PC-3 (cell line): Measurements from ENCODE around the gene IST1. TPM values are rescaled to one million over a fixed set of nuclear protein-coding genes. Genes with fewer than 3 reads are reported as not detected.
A peak's percentile ranks its signal among the peaks of the same experiment; 100 is the strongest.

Experiments used
- ATAC-seq: fragments of 200-7000 bp; cut with Tn5 transposase; 2 replicates; pipeline ENCODE4 v1.9.1; 2020; ENCODE audit warnings: mild to moderate bottlenecking, moderate library complexity
- BruUV-seq: library from RNA; stranded (reverse); fragments of 400-500 nt; replicated peaks from 2 replicates; lab custom pipeline; 2021; lab: Mats Ljungman, UMichigan
- CTCF ChIA-PET: fragments of 300-600 bp; sonication (Branson Sonifier 250); formaldehyde crosslinking; loops from one replicate; lab custom pipeline; 2022; ENCODE audit warnings: antibody characterized with exemption; lab: Charles Lee
- POLR2A ChIA-PET: fragments of 300-600 bp; sonication (Branson Sonifier 250); formaldehyde crosslinking; loops from one replicate; lab custom pipeline; 2022; ENCODE audit warnings: antibody characterized with exemption; ENCODE audit not compliant: unreplicated experiment; lab: Charles Lee
- DNase-seq: peaks from one replicate; pipeline ENCODE4 v3.0.0-alpha.2; 2015
- H2AFZ ChIP-seq: fragments of 300-600 bp; sonication (generic); 2 replicates; pipeline ENCODE4 v1.6.0; 2016; ENCODE audit warnings: antibody characterized with exemption, low read length
- H3F3A ChIP-seq: fragments of 300-600 bp; sonication (generic); one replicate; pipeline ENCODE4 v1.6.0; 2017; ENCODE audit warnings: antibody characterized with exemption, low read length, control low read depth, mild to moderate bottlenecking; ENCODE audit not compliant: unreplicated experiment
- H3K27ac ChIP-seq: fragments of 300-600 bp; sonication (generic); 2 replicates; pipeline ENCODE4 v1.5.1; 2016; ENCODE audit warnings: mild to moderate bottlenecking, low read length
- H3K27me3 ChIP-seq: fragments of 300-600 bp; sonication (generic); 2 replicates; pipeline ENCODE4 v1.6.1; 2016; ENCODE audit warnings: low read length, mixed read lengths
- H3K36me3 ChIP-seq: fragments of 300-600 bp; sonication (generic); 2 replicates; pipeline ENCODE4 v1.6.1; 2016; ENCODE audit warnings: low read depth, mixed run types, low read length, mixed read lengths
- H3K4me1 ChIP-seq: fragments of 300-600 bp; sonication (generic); 2 replicates; pipeline ENCODE4 v1.5.1; 2016; ENCODE audit warnings: low read length; ENCODE audit not compliant: insufficient read depth
- H3K4me2 ChIP-seq: fragments of 300-600 bp; sonication (generic); 2 replicates; pipeline ENCODE4 v1.6.0; 2016; ENCODE audit warnings: low read length
- H3K4me3 ChIP-seq: fragments of 300-600 bp; sonication (generic); 2 replicates; pipeline ENCODE4 v1.5.1; 2016; ENCODE audit warnings: mild to moderate bottlenecking, low read length, mixed read lengths
- H3K79me2 ChIP-seq: fragments of 300-600 bp; sonication (generic); 2 replicates; pipeline ENCODE4 v1.6.1; 2017; ENCODE audit warnings: low read length, mixed read lengths
- H3K9ac ChIP-seq: fragments of 300-600 bp; sonication (generic); 2 replicates; pipeline ENCODE4 v1.6.0; 2016; ENCODE audit warnings: mild to moderate bottlenecking, low read length
- H3K9me2 ChIP-seq: fragments of 300-600 bp; sonication (generic); replicated peaks from 2 replicates; pipeline ENCODE4 v1.6.1; 2016; ENCODE audit warnings: mixed run types, low read length, mixed read lengths
- H3K9me3 ChIP-seq: fragments of 300-600 bp; sonication (generic); 2 replicates; pipeline ENCODE4 v1.6.1; 2016; ENCODE audit warnings: low read length, mixed read lengths
- H4K20me1 ChIP-seq: fragments of 300-600 bp; sonication (generic); 2 replicates; pipeline ENCODE4 v1.6.1; 2016; ENCODE audit warnings: low read length, mixed read lengths
- EZH2 ChIP-seq: fragments of 300-600 bp; sonication (generic); IDR thresholded peaks from one replicate; pipeline ENCODE4 v1.6.1; 2017; ENCODE audit warnings: antibody characterized with exemption, mild to moderate bottlenecking, low read length; ENCODE audit not compliant: unreplicated experiment
- EZH2phosphoT487 ChIP-seq: fragments of 300-600 bp; sonication (generic); IDR thresholded peaks from 2 replicates; pipeline ENCODE4 v1.6.1; 2018; ENCODE audit warnings: mild to moderate bottlenecking, antibody characterized with exemption, low read length, borderline replicate concordance
- intact Hi-C: fragments of 100-400 bp; cut with micrococcal nuclease; formaldehyde crosslinking; loops from 2 replicates; pipeline ENCODE4 v1.9.0; 2023
- total RNA-seq: library from RNA; depleted of rRNA; stranded (reverse); fragments of >200 nt; gene quantifications from 2 replicates; pipeline ENCODE4 v1.2.3, GENCODE V29; 2014
- TF ChIP-seq, protein P1 (sequence below): fragments of 300-600 bp; sonication (generic); conservative IDR thresholded peaks from 2 replicates; pipeline ENCODE4 v1.5.1; 2017; ENCODE audit warnings: antibody characterized with exemption, low read depth, mild to moderate bottlenecking, low read length

IST1 gene
- total RNA-seq, 1 experiment from 2014 or later: 86.4 TPM

- no peak for TF ChIP-seq EZH2
- TF ChIP-seq, protein P1, sequence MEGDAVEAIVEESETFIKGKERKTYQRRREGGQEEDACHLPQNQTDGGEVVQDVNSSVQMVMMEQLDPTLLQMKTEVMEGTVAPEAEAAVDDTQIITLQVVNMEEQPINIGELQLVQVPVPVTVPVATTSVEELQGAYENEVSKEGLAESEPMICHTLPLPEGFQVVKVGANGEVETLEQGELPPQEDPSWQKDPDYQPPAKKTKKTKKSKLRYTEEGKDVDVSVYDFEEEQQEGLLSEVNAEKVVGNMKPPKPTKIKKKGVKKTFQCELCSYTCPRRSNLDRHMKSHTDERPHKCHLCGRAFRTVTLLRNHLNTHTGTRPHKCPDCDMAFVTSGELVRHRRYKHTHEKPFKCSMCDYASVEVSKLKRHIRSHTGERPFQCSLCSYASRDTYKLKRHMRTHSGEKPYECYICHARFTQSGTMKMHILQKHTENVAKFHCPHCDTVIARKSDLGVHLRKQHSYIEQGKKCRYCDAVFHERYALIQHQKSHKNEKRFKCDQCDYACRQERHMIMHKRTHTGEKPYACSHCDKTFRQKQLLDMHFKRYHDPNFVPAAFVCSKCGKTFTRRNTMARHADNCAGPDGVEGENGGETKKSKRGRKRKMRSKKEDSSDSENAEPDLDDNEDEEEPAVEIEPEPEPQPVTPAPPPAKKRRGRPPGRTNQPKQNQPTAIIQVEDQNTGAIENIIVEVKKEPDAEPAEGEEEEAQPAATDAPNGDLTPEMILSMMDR: no peak
- no peak for TF ChIP-seq EZH2phosphoT487
- peaks cover 5% of the 10 kb centered on the region; the same call in 1 of the 2 replicates for H3K4me1 ChIP-seq
- H3K27ac ChIP-seq: no peak overlapping the region
- no peaks in the 10 kb centered on the region for H3K9me3 ChIP-seq
- ChIA-PET POLR2A (no interaction called here), CTCF (no interaction called here)
- H3K4me3 ChIP-seq: no peak overlapping the region
- no peaks in the 10 kb centered on the region for H3K27me3 ChIP-seq
- no TSS peak for BruUV-seq
- intact Hi-C loops: no loop called here
- H2AFZ ChIP-seq: no peak overlapping the region
- H3K36me3 ChIP-seq: peaks cover 76% of the 10 kb centered on the region
- no peak overlapping the region for H3K4me2 ChIP-seq
- H3K9me2 ChIP-seq: no peaks in the 10 kb centered on the region
- peaks cover 60% of the 10 kb centered on the region for H3K79me2 ChIP-seq
- H4K20me1 ChIP-seq: peaks cover 27% of the 10 kb centered on the region; the same call in 1 of the 2 replicates
- DNase-seq: no peak
- H3K9ac ChIP-seq: no peak overlapping the region
- no peak for ATAC-seq
- H3F3A ChIP-seq: no peaks in the 10 kb centered on the region
Observed at GRCh38 chr16:71919035-71919434, 23.7 kb downstream of the IST1 start.

DNA sequence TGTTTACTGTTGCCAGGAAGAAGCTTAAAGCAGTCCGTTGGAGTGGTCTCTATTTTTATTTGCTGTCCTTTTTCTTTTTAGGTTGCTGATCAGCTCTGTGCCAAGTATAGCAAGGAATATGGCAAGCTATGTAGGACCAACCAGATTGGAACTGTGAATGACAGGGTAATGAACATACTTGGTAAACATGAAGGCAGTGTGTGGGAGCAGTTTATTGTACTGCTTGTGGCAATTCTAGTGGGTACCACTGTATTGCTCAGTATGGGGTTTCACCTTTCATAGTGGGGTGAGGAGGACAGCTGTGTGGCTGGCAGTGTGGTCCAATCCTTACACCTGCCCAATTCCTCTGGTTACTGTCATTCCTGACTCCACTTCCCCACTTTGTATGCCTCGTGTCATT, 25.3 kb downstream of the IST1 start:
- Histone ChIP-seq H3F3A (no peaks in the 10 kb centered on the region), H3K79me2 (peaks cover 44% of the 10 kb centered on the region), H3K27ac (no peak overlapping the region), H3K4me3 (no peak overlapping the region), H3K9me2 (no peaks in the 10 kb centered on the region), H2AFZ (no peak overlapping the region), H3K9ac (no peak overlapping the region), H3K27me3 (no peaks in the 10 kb centered on the region), H3K36me3 (peaks cover 78% of the 10 kb centered on the region), H3K9me3 (no peaks in the 10 kb centered on the region), H3K4me2 (no peak overlapping the region), H4K20me1 (peaks cover 13% of the 10 kb centered on the region; the same call in 1 of the 2 replicates), H3K4me1 (peaks cover 8% of the 10 kb centered on the region; the same call in 1 of the 2 replicates)
- BruUV-seq: no TSS peak
- no peak for ATAC-seq
- DNase-seq: no peak
- TF ChIP-seq EZH2phosphoT487: no peak
- TF ChIP-seq, protein P1: no peak
- no peak for TF ChIP-seq EZH2
- POLR2A ChIA-PET: no interaction called here
- CTCF ChIA-PET: interaction anchor here (0.6 kb wide), 1 partner anchor 24 kb away, joined by 13 read pairs; no protein-coding TSS in a partner anchor
- intact Hi-C loops: no loop called here

DNA sequence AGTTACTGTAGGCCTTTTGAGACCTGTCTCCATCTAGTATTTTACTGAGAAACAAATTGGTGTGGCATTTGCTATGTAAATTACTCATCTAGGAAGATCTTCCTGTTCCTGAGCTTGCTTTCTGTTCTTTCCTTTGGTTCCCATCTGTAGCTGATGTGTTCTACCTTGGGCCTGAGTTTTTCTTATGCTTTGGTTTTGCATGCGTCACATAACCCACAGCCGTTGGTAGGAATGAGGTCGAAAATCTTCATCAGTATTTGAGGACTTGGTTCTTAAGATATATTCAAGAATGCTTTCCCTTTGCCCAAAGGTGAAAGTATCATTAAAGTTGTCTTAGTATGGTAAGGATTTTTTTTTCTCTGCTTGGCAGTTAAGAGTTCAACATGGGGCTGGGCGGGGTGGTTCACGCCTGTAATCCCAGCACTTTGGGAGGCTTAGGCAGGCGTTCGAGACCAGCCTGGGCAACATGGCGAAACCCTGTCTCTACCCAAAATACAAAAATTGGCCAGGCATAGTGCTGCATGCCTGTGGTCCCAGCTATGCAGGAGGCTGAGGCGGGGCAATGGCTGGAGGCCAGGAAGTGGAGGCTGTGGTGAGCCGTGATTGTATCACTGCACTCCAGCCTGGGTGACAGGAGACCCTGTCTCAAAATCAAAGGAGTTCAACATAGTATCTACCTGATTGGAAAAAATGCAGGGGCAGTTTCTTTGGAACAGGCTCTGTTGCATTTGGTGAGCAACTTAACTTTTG, 28.8 kb downstream of the IST1 start:
- Histone ChIP-seq H3K4me2 (no peak overlapping the region), H3K9me3 (no peaks in the 10 kb centered on the region), H3K9me2 (no peaks in the 10 kb centered on the region), H4K20me1 (peaks cover 19% of the 10 kb centered on the region; the same call in 1 of the 2 replicates), H3K4me3 (no peak overlapping the region), H3F3A (no peaks in the 10 kb centered on the region), H3K27ac (no peak overlapping the region), H3K36me3 (peaks cover 63% of the 10 kb centered on the region), H3K4me1 (peaks cover 23% of the 10 kb centered on the region), H3K79me2 (peaks cover 24% of the 10 kb centered on the region), H3K9ac (no peak overlapping the region), H2AFZ (no peak overlapping the region), H3K27me3 (no peaks in the 10 kb centered on the region)
- peak; percentile 46 for ATAC-seq
- no peak for TF ChIP-seq EZH2
- TF ChIP-seq, protein P1: no peak
- no peak for TF ChIP-seq EZH2phosphoT487
- BruUV-seq: no TSS peak
- ChIA-PET POLR2A (interaction anchor here (0.6 kb wide), 2 partner anchors 169 to 368 kb away, joined by 4 read pairs; partner anchors contain the start of gene TXNL4B), CTCF (no interaction called here)
- peak; percentile 48 for DNase-seq
- intact Hi-C loops: no loop called here
